PC-3 (cell line): ENCODE results near the gene CCBE1.

Experiments
- CTCF ChIP-seq: fragments of 300-600 bp; sonication (generic); conservative IDR thresholded peaks from 2 replicates; pipeline ENCODE4 v1.5.1; 2017; ENCODE audit warnings: antibody characterized with exemption, low read depth, mild to moderate bottlenecking, low read length
- EZH2 ChIP-seq: fragments of 300-600 bp; sonication (generic); IDR thresholded peaks from one replicate; pipeline ENCODE4 v1.6.1; 2017; ENCODE audit warnings: antibody characterized with exemption, mild to moderate bottlenecking, low read length; ENCODE audit not compliant: unreplicated experiment

- no peak for TF ChIP-seq CTCF
- no peak for TF ChIP-seq EZH2
These were observed 187.5 kb downstream of the CCBE1 start for GRCh38 chr18:59509481-59510442.
